OCI-M2 (cell line): ENCODE results near the gene PSD.
A peak's percentile ranks its signal among the peaks of the same experiment; 100 is the strongest.

Experiments
- DNase-seq: peaks from one replicate; lab custom pipeline; 2025; ENCODE audit not compliant: unreplicated experiment; lab: John Stamatoyannopoulos, UW

Gene PSD

GRCh38 chr10:102420714-102421506 is 2.3 kb upstream of the PSD start, which contains the start of gene FBXL15:
TSS of gene FBXL15 (plus strand) at chr10:102420836. CDS start at chr10:102421130, 294 bp downstream.
- DNase-seq = peak; percentile 96

- DNase-seq = no peak
These were observed 1.7 kb upstream of the PSD start for GRCh38 chr10:102420181-102420713.

DNA sequence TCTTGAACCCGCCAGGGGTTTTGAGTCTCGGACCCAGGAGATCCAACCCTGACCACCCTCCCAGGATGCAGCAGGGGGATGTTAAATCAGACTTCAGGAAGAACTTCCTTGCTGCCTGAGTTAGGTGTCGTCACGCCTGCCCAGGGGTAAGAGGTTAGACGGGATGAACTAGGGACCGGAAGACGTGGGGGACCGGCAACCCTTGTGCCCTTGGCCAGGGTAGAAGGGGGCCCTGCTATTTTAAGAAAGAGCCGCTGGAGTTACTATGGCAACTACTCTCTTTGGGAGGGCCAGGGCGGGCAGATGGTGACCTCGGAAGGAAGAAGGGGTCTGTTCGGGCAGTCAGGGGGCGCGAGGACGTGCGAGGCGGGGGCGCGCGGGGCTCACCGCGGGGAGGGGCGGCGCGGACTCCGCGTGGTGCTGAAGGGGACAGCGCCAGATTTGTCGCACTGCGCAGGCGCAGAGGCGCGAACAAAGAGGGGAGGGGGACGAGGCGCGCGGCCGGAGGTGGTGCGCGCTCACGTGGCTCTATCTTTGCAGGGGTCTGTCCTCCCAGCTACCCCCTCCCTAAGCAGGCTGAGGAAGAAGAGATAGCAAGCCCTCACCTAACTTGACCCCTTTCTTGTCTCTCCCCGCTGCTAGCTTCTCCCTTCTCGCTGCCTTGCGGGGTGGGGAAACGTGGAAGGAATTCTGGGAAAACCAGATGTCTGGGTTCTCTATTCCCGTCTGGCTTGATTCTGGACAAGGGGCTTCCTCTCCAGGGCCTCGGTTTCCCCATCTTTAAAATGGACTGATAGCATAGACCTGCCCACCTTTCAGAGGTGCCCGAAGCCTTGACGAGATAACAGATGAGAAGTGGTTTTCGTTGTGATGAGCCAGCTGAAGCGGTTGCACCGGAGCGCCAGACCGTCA is 940 bp upstream of the PSD start:
- DNase-seq = peak; percentile 78

- DNase-seq = no peak
These were observed 1.9 kb downstream of the PSD start for GRCh38 chr10:102416695-102417094.

GRCh38 chr10:102416283-102416682 is 2.3 kb downstream of the PSD start:
- DNase-seq = no peak

DNA sequence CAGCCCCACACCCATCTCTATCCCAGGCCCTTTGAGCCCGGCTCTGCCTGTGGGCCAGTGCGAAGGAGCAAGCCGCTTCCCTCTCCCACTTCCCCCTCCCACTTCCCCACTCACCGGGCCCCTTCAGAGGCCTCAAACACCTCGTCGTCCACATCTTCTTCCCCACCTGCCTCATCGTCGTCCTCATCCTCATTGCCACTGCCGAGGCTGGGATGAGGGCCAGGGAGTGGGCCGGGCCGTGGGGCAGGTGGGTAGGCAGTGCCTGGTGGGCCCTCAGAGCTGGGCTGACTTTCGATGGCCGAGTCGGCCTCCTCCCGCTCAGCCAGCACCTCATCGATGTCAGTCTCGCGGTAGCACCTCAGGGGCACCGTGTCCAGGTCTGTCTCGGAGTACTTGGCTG is 3.8 kb downstream of the PSD start:
- DNase-seq = no peak

- no peak for DNase-seq
These were observed 4.6 kb downstream of the PSD start for GRCh38 chr10:102413806-102414561.

DNA sequence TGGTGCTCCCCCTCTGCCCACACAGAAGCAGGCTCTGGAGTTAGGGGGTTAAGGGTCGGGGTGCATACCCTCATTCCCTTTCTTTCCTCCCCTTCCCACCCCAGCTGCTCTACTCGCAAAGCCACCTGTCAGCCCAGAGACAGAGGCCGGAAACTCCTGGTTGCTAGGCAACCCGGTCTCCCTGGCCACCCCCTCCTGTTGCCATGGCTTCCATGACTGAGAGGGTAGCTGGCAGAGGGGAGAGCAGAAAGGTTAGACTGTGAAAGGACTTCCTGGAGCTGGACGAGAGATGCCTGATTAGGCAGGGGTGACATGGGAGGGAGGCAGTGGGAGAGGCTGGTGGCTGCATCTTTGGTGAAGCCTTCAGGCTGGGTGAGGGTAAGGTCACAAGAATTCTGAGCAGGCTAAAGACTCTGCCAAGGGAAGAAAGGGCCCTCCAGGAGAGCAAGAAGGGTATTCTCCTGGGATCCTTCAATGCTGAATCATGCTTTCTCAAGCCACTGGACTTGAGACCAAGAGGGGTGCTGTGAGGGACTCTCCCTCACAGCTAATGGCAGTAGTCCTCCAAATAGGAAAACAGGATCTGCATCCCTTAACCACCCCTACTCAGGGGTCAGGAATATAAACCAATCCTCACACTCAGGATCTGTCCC is 5.4 kb downstream of the PSD start:
- DNase-seq = no peak

DNA sequence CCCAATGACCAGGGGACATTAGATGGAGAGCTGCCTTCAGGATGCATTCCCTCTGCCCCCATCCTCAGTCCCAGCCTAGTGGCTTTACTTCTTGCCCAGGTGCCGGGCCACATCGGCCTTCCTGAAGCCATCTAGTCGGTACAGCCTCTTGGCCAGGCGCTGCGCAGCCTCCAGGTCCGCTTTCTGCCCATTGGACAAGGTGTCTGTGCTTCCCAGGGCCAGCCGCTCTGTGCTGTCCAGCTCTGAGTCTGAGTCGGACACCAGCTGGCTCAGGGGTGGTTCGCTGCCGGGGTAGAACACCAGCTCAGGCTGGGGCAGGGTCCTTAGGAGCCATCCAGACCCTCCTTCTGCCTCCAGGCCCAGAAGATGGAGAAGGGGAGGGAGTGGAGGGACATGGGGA is 6.3 kb downstream of the PSD start:
- DNase-seq = no peak

DNA sequence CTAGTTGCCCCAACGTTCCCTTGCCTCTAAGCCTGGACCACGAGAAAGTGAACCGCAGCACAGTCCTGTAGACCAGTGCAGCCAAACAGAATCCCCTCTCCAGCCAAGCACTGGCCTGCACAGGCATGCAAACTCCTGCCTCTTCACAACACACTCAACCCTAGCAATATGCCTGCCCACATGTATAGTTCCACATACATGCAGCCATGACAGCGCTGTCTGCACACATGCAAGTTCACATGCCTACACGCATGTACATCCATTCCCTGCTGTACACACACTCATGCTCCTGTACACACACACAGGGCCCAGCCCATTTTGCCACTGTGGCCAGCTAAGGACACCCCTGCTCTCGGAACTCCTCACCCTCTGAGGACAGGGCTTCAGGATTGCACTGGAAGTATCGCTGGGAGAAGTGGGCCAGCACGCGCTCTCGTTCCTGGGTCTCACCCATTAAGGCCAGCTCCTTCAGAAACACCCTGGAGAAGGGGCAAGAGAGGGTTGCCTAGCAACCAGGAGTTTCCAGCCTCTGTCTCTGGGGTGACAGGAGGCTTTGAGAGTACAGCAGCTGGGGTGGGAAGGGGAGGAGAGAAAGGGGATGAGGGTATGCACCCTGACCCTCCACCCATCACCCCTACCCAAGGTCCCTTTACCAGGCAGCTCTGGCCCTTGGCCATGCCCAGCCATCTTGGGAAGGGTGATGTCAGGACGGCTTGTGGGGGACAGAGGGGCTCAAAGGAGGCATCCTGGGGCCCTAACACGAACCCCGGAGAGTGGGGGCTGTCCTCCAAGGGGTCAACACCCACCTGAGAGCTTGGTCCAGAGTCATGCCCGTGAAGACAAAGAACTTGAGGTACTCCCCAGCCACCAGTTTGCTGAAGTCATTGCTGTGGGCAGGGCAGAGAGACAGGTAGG is 7.0 kb downstream of the PSD start:
- no peak for DNase-seq

DNA sequence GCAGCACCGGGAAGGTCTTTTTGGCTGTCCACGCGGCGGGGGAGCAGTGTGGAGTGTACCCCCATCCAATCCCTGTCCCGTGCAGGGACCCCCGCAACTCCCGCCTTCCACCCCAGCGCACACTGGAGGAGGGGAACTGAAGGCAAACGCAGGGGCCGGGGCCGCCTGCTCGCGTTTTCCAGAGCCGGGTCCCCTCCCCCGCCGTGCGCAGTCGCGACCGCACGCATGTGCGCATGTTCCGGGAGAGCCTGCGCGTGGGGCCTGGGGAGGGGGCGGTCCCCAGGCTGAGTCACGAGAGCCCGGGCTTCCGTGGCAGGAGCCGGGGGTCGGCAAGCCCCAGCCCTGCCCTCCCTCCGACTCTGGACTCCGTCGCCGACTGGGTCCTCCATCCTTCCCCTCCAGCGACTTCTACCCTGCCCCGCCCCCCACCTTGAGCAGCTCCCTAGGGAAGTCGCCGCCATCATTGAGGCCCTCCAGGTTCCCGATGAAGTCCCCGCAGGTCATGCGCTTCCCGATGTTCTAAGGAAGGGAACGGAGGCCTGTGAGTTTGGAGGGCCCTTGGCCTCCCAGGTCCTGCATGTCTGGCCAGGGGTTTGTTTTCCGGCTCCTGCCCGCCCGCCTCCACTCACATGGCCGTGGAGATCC is 8.0 kb downstream of the PSD start:
- no peak for DNase-seq

GRCh38 chr10:102409604-102410428 is 8.8 kb downstream of the PSD start:
- DNase-seq = no peak

- no peak for DNase-seq
These were observed 9.6 kb downstream of the PSD start for GRCh38 chr10:102408728-102409603.

GRCh38 chr10:102408131-102408727 is 10.4 kb downstream of the PSD start:
- DNase-seq = no peak

DNA sequence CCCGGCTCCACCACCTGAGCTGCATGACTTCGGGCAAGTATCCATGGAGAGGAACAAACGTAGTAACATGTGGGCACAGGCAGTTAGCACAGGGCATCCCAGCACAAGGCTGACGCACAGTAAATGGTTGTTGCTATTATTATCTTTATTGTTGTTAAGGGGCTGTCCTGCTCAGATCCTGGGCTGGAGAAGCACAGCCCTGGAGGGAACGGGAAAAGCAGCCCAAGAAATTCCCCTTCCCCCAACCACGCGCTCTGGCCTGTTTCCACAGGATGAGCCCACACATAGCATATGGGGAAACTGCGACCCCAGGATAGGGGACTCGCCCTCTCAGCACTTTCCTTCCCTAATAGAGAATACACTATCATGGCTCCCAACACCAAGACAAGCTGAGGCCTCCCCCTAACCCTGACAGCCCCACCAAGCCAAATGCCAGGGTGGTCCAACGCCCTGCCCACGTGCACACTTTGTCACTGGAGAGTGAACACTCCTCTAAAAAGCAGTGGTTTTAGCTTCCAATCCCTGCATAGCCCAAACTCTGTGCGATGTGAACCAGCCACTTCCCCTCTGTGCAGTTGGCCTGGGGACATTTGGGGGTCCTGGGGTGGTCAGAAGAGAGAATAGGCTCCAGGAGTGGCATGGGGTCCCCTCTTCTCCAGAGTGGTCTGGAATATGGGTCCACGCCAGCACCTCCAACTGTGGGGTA is 11.0 kb downstream of the PSD start:
- no peak for DNase-seq

- no peak for DNase-seq
These were observed 11.8 kb downstream of the PSD start for GRCh38 chr10:102406815-102407214.
